NCI-H146 (cell line): ENCODE data around the gene ZMIZ1.

Experiments
- DNase-seq: peaks from one replicate; lab custom pipeline; 2025; lab: John Stamatoyannopoulos, UW

ZMIZ1 gene

DNA sequence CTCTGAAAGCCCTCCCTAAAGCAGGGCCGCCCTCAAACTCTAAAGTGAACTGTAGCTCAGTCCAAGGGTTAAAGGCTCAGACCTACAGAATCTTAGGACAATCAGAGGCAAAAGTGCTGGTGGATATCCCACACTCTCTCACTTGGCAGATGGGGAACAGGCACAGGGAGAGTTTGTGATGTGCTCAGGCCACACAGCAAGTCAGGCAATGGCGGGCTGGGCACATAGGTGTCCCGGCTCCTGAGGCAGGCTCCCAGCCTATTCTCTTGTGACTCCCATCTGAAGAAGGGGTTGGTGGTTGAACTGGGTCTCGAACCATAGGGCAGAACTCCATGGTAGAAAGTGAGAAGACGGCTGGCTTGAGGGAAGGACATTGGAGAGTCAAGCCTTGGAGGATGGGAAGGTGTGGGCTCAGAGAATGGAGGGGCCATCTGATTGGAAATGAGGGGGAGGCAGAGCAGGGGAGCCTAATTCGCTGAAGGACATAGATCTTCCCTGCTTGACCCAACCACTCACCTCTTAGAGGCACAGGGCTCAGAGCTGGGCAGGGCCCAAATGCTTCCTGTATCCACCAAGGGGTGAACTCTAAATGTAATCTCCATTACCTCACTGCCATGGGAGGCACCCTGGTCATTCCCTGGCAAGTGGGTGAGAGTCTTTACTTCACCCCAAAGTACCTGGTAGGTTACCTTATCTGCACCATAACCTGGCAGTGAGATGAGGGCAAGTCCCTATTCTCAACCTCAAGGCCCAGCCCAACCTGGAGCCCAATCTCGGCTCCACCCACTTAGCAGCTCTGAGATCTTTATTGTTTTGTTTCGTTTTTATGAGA is 4.9 kb upstream of the ZMIZ1 start:
- no peak for DNase-seq

DNA sequence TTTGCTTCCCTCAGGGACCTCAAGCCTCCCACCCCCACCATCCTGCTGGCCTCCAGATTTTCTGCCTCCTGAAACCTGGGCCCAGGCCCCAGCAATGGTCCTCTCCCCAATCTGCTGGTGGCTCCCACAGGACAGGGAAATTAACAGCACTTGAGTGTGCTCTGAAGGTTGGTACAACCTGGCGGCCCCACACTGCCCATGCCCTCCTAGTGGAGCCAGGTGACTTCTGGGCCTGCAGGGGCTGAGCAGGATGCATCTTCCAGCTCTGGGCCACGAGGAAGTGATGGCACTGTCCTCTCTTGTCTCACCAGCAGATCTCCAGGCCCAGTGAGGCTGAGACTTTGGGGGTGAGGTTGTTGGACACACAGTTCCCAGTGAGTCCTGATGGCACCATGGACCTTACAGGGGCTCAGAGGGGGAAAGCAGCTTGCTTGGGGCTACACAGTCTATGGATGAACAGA is 3.6 kb upstream of the ZMIZ1 start:
- DNase-seq = no peak

DNA sequence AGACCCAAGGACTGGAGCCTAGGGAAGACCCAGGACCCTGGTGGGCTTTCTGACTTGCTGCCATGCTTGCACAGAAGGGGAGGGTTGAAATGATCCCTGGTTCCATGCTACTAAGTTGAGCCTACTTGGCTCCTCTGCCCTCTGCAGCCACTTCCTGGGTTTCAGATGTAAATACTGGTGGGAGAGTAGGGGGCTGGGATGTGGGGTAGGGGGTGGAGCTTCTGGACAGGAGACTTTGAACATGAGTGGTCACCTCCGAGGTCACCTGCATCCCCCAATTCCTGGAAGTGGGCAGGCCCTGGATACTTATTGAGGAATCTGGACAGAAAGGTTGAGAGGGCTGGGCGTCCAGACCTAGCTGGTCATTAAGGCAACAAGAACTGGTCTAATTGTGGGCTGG is 2.9 kb upstream of the ZMIZ1 start:
- no peak for DNase-seq

DNA sequence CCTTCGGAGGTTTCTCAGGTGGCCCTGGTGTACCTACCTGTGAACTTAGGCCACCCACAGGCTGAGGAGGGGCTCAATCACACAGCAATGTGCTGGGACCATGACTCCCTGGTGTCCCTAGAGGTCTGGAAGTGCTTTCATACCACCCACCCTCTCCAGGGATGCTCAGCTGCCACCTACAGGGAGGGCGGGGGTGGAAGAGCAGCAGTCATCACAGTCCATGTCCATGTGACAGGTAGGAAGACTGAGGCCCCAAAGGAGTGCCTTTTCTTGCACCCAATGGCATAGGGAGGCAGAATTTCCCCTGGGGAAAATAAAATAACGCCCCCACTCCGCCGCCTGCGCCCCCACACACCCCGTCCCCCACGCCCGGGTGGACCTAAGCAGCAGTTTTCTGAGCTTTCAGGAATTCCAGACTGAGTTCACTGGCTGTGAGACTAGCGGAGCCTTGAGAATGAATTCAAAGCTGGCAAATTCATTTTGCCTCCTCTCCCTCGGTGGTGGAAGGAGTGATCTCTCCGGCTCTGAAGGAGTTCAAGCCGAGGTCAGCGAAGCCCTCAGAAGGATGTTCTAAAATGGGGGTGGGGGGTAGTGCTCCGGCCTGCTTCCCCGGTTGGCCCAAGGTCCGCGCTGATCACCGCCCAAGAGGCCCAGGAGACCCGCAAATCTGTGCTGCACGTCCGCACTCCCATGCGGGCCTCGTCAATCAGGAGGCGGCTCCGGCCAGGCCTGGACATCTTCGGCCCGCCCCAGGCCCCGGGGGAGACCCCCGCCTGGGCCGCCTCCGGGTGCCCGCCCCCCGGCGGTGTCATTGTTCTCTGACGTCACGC is 2.1 kb upstream of the ZMIZ1 start:
- peak; percentile 79 for DNase-seq

DNA sequence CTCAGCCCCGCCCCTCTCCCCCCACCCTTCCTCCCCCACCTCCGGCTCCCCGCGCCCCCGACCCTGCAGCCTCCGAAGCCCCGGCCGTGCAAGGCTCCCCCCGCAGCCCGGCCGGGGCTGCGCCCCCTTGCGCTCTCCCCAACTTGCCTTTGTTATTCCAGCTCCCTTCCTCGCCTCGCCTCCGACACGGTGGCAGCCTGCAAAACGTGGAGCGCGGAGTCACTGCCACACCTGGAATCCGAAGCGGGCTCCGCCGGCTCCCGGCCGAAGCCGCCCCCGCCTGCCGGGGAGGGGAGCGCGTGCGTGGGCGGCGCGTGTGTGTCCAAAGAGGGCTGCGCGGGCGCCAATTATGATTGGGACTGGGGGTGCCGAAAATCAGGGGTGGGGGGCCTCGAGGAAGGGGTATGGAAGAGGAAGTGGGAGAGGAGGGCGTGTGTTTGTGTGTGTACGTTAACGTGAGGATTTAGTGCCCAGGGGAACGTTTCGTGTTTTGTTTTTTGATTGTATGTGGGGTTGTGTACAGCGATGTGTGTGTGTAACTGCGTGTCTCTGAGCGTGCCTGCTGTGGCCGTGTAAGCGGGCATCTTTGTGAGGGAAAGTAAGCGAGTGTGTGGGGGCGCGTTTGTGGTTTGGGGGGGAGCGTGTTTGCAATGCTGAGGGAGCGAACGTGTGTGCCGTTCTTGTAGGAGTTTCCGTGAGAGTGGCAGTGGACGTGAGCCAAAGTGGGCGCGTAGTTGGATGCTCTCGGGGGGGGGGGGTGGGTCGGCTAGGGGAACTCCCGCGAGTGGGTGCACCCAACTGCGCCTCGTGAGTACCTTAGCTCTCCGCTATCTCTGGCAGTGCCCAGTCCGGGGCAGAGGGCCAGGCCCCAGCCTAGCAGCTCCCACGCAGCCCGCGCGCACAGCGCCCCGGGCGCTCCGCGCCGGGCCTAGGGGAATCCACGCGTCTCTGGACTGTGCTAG is 1.2 kb upstream of the ZMIZ1 start:
- peak; percentile 92 for DNase-seq

DNA sequence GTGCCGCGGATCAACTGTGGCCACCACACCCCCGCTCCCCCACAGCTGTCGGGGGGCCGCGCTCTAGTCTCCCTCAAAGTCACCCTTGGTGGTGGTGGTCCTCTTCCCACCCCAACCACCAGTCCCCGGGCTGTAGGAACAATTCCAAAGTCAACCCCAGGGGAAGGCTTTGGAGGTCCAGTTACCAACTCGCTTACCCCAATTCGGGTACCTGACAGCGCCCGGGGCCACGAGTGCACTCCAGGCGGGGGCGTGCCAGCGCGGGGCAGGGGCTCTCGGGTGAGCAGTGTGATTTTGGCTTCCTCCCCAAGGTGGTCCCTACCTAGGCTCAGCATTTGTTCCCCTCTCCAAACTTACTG is 584 bp upstream of the ZMIZ1 start:
- peak; percentile 54 for DNase-seq

DNA sequence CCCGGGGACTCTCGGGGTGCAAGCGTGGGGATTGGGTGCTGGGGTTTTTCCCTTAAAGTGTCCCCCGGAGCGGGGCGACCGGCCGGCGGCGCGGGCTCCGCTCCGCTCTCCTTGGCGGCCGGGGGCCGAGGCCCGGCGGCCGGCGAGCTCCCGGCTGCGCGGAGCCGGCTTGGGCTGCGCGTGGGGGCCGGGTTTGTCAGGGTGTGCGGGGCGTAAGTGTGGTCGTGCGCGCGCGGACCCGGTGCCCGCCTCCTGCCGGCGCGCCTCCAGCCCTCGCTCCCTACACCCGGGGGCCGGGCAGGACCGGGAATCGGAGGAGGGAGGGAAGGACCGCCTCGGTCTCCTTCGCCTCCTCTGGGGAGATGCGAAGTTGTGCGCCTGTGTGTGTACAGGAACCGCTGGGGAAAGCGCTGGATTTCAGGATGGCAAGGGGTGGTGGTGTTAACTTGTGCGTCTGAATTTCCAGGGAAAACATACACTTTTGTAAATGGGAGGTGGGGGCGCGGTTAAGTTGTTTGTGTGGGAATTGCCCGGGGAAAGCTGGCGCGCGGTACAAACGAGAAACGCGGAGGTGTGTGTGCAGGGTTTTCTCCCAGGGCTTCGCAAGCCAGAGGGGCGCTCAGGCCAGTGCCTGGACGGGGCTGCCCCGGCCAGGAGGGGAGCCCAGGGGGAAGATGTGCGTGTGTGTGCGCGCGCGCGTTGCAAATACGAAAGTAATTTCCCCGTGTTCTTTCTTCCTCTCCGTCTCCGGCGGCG is 737 bp downstream of the ZMIZ1 start:
- DNase-seq = peak; percentile 53

DNA sequence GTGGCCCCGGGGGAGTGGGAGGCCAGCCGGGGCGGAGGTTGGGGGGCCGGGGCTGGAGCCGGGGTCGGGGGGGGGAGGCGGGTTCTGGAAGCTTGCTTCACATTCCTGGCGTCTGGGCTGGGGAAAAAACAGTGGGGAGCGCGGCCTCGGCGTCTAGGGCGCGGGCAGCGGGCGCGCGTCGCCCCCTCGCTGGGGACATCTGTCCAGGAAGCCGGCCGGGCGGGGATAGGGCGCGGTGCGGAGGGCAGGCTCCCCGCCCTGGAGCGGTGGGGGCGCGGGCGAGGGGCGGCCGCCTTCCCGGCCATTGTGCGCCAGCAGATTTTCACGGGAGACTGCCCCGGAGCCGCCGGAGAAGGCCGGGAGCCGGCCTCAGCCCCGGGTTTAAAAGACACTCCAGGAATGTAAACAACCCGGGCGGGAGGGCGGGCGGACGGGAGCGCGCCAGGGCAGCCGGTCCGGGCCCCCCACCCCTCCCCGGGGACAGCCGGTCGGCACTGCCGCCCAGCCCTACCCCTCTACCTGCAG is 1.4 kb downstream of the ZMIZ1 start:
- DNase-seq = peak; percentile 46

DNA sequence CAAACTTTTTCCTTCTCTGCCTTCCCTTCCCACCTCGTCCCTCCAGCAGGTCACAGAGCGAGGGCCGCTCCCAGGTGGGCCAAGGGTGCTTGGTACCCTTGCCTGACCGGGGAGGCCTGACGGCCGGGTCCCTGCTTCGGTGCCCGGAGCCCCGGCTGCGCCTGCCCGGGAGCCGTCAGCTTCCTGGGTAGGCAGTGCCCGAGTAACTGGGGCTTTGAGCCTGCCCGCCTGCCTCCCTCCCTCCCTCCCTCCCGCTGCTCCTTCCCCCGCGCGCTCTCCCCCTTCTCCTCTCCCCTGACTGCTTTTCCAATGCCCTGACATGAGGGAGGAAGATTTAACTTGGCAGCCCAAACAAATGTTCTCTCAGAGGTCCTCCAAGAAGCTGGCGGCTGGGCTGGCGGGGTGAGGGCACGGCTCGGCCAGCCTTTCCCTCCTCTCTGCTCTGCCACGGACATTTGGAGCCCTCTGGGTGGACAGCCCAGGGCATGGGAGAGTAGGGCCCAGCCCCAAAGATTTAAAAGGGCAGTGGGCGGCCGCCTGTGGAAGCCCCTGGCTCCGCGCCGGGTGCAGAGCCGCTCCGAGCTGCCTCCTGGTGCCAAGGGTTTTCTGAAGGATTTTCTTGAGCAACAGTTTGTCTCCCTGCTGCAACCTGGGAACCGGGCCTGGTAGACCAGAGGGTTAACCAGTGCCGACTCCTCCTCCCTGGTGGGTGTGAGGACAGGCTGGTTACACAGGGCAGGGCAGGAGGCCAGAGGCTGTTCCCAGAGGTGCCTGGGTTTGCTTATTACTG is 2.0 kb downstream of the ZMIZ1 start:
- peak; percentile 58 for DNase-seq

DNA sequence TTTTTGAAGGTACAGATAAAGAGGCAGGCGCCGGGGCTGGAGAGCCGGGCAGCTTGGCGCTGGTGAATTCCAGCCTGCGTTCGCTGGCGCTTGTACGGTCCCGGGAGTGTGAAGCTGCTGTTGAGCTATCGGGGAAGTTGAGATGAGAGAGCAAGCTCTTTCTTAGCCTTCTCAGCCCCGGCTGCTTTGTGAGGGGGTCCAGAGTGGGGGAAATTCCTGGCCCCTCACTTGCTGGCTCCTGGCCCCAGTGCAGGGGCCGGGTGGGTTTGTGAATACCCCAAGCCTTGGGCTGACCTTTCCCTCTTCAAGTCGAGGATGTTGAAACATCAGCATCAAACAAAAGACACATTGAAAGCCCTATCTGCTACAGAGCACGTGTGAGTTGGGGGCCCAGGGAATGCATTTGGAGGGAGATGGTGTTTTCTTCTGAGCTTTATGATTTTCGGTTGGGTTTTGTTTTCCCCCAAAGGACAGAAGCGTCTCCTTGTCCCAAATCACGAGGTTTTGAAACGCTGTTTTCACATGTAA is 2.7 kb downstream of the ZMIZ1 start:
- no peak for DNase-seq

DNA sequence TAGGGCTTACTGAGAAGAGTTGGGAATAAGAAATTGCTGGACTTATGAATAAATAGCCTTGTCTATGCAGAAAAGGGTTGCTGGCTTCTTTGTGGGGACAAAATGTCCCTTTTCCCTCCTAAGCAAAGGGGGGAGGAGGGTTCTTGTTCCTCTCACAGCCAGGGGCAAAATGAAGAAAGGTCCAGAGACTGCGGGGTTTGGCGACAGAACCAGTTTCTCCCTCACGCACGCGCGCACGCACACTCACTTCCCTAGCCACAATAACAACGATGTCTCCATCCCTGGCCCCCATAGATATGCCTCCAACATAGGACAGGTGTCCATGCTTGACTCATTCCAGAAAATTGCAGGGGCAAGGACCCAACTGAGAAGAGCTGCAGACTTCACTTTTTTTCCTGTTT is 3.3 kb downstream of the ZMIZ1 start:
- DNase-seq = no peak

DNA sequence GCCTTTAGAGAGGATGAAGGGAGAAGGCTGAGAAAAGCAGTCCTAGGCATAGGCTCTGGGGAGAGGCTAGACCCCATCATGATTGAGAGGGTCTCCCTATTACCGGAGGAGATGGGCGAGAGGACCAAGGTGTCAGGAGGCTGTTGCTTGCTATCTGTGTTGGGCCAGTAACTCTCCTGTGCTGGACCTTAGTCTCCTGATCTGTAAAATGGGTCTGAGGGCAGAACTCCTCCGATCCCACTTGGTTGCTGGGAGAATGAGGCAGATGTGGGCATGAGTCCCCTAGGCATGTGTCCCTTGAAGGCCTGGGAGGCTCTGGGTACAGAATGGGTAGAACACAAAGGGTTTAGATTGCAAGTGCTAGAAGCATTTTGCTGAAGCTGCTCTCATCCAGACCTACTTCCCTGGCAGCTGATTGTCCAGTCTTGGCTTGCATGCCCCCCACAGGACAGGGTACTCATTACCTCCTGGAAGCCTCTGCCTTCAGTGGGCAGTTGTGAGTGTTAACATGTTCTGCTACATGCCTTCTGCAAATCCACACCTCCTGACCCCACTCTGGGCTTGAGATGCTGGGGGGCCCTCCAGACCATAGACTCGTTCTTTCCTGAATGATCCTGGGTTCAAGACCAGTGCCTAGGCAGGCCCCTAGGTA is 4.4 kb downstream of the ZMIZ1 start:
- no peak for DNase-seq

DNA sequence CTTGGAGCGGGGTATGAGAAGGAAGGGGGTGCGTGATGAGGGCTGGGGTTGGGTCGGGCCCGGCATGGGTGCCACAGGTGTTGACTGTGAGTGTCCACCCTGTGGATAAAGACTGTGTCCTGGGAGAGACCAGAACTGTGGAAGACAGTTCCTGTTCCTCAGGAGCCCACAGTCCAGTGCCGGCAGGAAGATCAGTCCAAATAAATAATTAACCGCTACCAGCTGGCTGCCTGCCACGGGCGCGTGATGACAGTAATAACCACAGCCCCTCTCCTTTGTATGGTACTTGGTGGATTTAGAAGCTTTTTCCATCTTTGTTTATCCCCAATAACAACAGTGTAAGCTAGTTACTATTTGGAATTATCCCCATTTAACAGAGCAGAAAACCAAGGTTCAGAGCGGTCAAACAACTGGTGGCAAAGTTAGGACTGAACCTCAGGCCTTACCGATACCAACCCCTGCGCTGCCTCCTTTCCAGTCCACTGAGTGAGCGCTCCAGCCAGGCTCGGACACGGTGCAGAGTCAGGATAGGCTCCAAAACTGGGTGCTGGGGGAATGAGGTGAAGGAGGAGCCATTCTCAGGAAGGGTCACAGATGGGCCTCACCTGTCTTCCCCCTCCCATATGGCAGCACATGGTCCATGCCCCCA is 5.1 kb downstream of the ZMIZ1 start:
- peak; percentile 30 for DNase-seq

DNA sequence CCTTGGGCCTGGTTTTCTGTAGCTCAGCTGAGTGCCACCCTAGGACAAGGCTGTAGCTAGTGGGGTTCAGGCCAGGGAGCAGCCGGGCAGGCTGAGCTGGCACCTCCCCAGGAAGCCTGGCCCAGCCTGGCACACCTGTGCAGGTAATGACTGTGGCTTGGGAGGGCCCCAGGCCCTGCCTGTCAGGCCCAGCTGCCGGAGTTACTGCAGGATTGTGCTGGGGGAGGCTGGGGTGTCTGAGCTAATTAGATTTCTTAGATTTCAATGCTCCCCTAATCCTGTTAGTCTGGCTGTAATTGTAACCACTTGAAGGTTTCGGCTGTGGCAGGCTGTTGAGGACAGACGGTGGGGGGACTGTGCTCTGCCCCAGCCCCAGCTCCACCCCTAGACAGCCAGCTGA is 6.0 kb downstream of the ZMIZ1 start:
- no peak for DNase-seq

DNA sequence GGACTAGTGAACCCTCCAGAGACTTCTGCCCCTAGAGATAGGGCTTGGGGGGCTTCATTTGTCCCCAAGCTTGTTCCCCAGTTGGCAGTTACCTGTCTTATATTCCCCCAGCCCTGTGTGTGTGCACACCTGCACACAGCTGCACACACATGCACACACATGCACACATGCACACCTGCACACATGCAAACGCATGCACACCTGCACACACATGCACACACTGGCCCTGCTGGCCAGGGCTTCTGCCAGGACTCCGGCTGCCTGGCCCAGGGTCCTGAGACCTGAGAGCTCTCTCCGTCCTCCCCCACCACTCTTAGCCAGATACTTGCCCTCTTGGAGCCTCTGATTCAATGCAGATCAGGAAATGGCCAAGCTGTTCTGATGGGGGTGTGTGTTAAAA is 6.7 kb downstream of the ZMIZ1 start:
- DNase-seq = no peak

DNA sequence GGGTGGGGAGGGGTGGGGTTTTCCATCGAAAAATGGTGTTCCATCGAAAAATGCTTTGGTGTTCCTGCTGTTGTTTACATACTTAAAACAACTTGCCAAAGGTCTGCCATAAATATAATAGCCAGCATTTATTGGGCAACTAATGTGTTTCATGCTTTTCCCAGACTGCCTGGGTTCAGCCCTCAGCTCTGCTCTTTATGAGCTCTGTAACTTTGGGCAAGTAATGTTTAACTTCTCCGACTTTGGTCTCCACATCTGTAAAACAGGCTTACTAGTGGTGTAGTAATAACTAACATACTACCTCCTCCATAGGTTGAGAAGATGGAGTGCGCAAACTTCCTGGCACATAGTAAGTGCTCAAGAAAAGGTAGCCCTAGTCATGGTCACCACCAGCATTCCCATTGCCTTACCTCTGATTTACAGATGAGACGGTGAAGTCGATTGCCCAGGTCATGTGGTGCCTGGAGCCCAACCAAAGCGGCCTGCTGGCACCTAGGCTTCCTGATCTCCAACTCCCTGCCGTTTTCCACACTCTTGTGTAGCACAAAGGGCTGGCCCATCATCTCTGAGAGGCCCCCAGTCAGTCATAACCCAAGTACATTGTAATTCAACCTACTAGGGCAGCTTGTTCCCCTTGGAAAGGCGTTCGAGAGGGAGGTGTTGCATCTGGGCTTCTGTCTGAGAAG is 8.9 kb downstream of the ZMIZ1 start:
- DNase-seq = no peak

DNA sequence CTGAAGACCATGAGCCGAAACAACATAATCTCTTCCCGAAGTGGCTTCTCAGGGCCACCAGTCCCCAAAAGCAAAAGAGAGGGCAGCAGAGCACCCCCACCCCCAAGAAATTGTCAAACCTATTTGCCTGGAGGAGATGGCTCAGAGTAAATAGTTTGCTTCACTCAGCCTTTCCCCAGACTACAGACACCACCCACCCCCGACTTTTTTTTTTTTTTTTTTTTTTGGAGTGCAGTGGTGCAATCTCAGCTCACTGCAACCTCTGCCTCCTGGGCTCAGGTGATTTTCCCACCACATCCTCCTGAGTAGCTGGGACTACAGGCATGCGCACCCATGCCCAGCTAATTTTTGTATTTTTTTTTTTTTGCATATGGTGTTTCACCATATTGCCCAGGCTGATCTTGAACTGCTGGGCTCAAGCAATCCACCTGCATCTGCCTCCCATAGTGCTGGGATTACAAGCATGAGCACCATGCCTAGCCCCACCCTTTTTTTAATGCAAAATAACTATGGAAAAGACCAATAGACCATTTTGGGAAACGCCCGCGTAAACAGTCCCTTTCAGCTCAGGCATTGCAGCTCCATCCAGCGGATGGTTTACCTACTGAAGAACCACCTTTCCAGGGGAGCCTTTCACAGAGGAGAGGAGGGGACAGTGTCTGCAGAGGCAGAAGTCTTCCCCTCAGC is 9.7 kb downstream of the ZMIZ1 start:
- DNase-seq = no peak

DNA sequence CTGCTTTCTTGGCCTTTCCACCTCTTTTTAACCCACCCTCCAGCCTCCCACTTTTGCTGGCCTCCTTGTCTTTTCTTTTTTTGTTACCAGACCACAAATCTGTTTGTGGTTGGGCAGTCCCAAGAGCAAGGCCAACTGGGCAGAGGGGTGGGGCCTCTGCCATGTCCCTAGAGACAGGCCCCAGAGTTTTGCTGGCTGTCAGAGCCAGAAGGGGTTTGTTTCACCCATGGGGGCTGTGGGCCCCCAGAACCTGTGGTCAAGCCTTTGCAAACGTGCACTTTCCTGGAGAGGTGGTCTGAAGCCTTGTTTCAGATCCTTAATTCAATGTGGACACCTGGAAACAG is 10.3 kb downstream of the ZMIZ1 start:
- no peak for DNase-seq
